HG03432 (cell line): ENCODE measurements around the gene ETV1.
"Not testable (repeated sequence)": the region's sequence is repeated elsewhere in the genome, so short reads cannot be mapped to it uniquely, and the experiment has no call there.

ENCODE experiments used
- ATAC-seq: cut with Tn5 transposase; IDR thresholded peaks from one replicate; pipeline ENCODE4 v1.9.1; 2021; ENCODE audit warnings: mild to moderate bottlenecking, moderate library complexity; ENCODE audit not compliant: unreplicated experiment

The ETV1 gene

DNA sequence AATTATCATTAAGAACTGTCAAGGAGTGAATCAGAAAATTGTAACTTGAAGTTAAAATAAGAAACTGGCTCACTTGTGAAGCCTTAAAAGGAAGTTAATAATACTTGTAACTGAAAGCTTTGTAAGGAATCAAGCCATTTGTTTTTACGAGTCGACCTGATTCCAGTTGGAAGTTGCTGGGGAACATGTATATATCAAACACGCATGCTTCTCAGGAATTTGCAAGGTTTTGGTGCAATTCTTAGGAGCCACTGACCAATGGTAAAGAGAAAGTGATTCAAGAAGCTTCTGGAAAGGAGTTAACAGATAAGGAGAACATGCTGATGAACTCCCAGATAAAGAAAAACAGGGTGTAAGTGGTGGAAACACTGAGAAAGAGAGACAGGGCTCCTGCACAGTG is 56.4 kb downstream of the ETV1 start:
- no peak for ATAC-seq

DNA sequence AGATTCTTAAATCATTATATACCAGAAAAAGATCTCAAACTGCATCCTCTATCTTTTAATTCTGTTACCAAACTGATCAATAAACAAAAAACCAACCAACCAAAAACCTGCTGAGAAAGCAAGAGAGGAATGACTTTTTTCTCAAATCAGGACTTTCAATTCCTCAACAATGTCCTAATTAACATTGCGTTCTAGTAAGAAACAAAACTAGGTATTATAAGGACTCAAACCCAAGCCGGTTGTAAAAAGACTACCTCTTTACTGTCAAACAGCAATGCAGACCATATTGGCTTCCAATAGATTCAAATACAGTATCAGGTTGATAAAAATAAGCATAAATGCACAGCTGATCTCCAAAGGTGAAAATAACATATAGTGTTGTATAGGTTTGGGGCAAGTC is 57.3 kb downstream of the ETV1 start:
- no peak for ATAC-seq

DNA sequence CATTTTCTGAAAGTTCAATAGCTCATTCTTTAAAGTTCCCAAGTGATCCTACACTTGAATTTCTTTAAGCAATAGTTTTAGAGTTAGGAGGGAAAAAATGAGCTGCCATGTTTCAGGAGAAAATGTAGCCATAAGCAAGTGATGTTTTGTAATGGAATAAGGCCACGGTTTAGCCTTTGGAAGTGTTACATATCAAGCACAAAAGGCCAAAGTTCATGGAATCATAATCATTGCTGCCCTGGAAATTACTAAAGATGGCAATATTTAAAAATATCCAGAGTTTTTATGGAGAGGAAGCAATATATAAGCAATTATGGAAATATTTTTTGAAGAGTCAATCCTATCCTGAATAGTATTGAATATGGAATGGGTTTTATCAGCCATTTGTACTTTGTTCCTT is 68.4 kb downstream of the ETV1 start:
- ATAC-seq = no peak

DNA sequence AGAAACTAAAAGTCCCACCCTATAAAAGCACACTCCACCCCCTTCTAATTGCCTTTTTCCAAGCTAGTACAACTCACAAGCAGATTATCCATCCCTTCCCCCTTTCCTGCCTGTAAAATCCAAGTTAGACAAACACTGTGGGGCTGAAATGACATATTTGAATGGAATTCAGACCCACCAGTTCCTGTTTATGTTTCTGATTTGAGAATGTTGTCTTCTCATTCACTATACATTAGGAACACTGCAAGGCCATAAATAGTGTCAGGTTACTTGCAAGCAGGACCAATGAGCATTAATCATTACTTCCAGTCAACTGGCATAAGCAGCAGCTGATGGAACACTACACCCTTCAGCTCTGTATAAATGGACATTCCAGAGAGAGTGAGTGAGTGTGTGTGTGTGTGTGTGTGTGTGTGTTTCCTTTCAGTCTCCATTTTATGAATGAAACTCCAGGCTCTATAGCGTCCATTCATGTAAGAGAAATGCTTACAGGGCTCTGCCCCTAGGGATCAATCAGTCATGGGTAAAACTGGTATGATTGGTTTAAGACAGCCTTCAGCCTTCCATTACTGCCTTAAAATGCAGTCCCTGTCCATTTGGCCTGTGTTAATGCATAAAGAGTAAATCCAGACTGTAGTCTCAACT is 69.3 kb downstream of the ETV1 start:
- no peak for ATAC-seq

DNA sequence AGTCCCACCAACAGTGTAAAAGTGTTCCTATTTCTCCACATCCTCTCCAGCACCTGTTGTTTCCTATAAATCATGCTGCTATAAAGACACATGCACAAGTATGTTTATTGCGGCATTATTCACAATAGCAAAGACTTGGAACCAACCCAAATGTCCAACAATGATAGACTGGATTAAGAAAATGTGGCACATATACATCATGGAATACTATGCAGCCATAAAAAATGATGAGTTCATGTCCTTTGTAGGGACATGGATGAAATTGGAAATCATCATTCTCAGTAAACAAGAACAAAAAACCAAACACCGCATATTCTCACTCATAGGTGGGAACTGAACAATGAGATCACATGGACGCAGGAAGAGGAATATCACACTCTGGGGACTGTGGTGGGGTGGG is 71.1 kb downstream of the ETV1 start:
- not testable (repeated sequence) for ATAC-seq

DNA sequence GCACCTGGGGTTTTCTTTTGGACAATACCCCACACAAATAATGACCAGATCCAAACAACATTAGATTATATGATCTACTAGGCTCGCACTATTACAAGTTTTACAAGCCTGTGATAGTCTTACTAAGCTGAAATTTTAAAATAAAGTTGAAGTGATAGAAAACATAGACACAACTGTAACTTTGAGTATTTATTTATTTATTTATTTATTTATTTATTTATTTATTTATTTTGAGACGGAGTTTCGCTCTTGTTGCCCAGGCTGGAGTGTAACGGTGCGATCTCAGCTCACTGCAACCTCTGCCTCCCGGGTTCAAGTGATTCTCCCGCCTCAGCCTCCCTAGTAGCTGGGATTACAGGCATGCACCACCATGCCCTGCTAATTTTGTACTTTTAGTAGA is 72.4 kb downstream of the ETV1 start:
- not testable (repeated sequence) for ATAC-seq

DNA sequence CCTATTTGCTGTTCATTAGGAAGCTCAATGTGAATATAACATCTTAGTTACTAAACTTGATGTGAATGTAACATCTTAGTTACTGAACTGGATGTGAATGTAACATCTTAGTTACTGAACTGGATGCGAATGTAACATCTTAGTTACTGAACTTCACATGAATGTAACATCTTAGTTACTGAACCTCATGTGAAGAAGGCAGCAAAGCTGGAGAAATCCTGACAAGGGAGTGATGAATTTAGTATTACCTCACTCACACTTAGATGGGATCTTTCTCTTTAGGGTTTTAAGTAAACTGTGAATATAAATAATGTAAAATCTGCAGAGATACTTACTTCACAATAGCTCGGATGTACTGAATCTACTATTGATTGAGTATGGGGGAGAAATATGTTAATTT is 73.6 kb downstream of the ETV1 start:
- no peak for ATAC-seq

DNA sequence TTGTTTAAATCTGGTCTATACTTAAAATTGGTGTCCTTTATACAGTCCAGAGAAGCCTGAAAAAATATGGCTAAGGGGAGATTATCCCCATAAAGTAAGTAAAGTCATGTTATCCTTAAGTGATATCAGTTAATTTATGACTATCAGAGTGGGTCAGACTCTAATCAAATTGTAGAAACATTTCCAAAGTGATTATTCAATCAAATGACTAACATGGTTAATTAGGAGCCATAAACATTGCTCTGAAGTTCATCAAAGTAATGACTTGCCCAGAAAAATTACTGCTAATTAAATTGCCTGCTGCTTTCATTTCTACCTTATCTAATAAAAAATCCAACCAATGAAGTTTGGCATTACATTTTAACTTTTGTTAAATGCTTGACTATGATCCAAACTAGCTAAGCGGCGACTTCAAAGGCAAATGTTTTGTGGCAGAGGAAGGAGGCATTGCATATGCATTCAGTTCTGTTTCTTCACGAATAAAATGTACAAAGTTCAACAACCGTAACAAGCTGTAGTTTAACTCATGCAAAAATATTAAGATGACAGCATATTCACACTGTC is 76.7 kb downstream of the ETV1 start:
- ATAC-seq = no peak

DNA sequence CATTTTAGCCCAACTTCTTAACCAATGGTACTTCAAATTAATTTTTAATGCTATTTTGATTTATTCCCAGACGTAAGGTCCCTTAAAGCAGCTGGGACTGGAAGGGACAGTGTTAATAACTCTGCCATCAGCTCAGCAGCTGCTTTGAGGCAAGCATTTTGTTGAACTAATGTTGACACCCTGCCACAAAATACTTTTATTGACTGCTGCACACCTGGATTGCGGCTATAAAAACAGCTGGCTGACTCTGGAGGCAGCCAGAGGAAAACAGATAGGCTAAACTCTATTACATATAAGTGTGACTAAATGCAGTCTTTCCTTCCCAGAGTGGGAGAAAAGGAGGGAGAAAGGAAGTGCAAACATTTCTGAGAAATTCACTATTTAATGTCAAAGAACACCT is 77.6 kb downstream of the ETV1 start:
- no peak for ATAC-seq

DNA sequence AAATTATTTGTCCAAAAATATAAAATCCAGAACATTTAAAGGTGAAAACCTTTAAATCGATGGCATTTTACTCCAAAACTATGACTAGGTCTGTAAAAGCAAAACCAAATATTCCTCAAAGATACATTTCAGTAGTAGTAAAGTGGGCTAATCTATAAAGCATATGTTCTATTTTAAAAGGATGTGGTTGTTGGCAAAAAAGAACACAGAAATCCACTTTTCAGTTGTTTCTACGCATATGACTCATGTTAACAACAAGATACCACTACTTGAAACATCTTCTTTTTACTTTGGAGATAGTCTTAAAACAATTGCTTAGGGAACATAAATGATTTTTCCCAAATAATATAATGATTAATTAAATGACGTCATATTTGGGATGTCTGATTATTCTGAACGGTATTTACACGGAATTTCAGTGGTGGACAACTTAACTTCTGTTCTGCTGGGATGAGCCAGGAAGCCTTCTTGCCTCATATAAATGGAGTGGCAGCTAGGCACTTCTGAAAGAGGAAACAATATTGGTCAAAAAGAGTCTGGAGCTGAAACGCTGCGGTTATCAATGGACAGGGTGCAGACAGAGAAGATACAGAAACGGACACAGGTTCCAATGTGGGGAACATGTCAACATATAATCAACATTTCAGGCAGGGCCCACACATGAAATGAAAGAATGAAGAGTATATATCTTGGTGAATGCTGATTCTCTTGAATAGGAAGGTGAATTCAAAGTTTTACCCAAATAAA is 78.5 kb downstream of the ETV1 start:
- peak; percentile 65 for ATAC-seq

DNA sequence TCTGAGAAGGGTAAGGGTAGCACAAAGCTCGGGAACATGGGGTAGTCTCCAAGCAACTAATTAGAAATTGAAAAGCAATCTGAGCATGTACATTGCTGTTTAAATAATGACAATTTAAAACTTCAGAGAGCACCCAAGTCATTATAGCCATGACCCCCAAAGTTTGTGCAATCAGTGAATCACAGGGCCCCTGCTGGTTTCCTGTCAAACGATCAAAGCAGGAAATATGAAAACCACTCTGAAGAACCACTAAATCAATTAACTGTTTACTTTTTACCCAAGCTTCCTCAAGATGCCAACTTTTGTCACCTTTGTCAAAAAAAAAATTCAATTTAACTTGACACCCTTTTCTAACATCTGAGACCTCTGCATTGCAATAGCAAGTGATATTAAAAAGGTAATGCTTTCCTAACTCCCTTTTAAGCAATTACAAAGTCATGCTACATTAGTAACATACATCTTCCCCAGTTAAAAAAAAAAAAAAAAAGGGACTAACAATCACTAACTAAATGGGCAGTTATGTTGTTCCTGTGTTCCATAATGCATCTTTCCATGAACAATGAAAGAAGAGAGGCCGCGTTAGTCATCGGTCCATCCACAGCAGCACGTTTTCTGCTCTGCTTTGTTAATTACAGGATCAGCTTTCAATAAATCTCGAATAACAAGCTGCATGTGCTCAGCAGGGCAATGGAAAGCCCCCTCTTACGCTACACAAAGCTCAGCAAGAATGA is 80.6 kb downstream of the ETV1 start:
- no peak for ATAC-seq

DNA sequence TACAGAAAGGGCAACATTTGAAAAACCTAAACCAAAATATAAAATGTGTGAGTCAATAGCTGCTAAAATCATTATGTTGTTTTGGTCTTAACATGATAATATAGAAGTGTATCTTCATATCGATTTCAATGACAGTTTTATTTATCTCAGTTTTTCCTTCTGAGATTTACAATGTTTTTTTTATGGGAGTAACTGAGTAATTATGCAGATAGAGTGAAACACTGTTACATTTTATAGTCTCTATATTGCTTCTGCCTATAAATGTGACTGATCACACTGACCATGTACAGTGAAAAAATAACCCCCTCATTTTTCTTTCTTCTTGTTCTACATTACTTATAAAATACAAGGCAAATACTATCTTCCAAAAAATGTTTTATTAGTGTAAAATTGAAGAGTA is 81.6 kb downstream of the ETV1 start:
- no peak for ATAC-seq

DNA sequence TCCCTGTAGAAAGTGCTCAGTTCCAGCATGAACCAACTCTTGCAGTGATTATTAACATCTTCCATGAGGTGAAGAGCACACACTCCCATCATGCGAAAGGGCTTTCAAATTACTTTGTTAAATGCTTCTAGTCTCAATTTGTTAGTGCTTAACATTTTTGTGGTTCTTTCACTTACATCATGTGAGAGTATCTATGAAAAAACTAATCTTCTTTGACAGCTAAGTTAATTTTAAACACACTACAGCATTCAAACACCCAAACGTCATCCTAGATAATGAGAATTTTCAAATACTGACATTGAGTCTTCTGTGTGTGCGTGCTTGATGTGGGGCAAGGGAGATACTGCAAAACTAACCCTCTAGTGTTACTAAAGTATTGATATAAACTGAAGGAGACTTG is 84.8 kb downstream of the ETV1 start:
- ATAC-seq = no peak

DNA sequence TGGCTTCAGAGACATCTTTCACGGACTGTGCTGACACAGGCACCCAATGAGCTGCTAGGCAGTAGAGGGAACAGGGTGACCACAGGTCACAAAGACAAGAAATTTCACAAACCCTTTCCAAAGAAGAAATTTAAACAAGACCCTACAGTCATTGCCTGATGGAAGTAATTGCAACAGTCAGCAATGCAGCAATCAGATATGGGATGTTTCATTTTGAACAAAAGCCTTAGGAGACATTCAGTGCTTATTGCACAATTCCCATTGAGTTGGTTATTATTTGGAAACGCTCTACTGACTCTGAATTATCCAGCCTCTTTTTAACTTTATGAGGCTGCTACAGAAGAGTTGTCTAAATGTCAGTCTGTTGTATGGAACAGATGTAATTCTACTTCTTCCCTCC is 85.5 kb downstream of the ETV1 start:
- no peak for ATAC-seq

DNA sequence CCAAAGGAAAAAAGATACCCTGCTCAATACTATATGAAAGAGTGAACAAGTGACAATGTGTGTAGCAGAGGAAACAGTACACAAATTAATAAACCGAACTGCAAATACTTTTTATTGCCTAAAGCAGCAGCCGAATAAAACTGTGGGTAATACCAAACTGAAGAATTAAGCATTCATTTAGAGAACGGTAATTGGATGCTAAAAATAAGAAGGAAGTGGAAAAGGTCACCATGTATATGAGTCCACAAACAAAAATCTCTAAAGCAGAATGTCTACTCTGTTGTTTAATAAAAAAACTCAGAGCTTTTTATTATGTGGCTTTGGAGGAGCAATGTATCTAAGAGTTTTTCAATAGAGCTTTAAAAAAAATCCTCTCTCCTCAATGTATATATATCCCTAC is 87.9 kb downstream of the ETV1 start:
- ATAC-seq = no peak

DNA sequence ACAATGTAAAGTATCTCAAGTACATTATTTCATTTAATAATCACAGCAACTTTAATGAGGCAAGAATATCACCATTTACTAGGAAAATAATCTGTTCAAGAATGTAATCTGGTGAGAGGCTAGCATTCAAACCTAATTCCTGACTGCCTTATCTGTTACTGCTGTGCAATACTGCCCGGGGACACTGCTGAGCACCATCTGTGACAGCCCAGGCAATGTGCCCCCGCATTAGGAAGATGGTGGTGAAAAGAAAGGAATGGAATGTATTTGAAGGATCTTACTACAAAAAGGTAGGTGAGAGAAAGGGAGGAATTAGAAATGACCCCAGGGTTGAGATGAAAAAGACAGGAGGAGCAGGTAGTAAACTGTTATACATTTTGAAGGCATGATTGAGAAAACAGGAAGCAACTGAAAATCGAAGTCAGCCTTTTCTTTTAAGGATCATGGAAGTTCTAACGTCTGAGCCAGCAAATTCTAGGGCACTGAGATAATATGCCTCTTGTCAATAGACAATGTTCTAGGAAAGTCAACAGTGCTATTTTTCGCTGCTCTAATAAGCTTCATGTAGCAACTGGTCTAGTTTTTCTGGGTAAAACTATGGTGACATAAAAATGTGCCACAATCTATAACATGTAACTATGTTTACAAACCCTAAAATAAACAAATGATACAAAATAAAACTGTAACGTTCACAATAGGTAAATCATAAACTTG is 90.4 kb downstream of the ETV1 start:
- no peak for ATAC-seq

DNA sequence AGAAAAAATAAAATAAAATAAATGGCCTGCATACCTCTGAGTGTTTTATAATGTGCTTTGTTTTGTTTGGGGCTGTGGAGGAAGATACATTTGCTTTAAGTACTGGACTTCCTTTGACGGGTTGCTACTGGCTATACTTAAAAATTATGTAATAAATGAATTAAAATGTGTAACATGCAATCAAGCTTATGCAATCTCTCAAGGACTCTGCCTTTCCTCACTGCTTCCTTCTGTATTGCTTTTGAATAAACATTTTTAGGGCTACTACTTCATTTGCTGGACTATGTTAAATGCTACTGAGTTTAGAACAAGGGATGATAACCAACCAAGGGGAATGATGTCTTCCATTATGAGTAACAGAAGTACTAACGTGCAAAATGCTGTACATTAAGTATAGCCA is 91.6 kb downstream of the ETV1 start:
- ATAC-seq = no peak

DNA sequence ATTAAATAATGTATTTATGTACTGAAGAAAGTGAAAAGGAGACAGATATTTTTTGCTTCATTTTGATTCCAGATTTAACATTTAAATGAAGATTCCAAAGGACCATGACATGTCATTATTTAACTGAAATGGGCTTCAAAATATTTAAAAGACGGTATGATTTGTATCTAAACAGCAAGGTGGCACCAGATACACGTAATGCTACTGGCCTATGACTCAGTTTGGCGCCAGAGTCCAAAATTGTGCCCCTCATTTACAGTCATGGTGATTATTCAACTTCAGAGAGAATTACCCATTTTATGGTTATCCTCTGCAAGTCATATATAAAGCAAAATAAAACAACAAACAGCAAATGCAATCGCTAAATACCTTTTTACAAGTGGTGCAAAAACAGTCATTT is 94.5 kb downstream of the ETV1 start:
- ATAC-seq = no peak

DNA sequence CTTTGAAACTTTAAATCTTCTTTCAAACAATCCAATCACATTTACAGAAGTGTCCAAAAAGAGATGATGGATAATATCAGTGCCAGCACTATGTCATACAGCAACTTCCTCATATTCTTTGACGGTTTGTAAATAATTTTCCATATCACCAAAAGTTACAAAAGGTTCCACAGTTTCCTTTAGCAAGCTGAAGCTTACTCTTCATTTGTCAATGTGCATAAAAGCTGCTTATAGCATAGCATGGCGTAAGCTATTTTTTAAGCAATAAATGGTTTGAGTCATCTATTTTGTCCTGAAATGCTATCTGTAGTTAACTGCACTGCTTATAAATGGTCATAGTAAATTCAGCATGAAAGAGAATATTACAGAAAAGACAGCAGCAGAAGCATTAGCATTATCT is 95.1 kb downstream of the ETV1 start:
- ATAC-seq = no peak

DNA sequence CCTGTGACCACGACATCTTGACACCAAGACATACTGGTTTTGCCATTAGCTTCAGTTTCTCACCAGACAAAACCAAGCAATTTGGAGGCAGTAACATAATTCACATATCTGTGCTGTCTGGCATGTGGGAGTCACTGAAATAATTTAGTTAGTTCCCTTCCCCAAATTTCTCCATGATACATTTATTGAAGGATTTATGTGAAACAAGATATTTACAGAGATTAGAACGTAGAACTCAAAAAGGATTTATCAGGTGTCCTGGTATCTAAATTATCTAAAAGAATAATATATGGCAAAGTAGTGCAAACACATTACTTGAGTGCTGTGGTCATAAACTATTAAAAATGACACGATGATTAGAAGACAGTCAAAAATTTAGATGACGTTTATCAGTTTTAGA is 98.7 kb downstream of the ETV1 start:
- no peak for ATAC-seq

DNA sequence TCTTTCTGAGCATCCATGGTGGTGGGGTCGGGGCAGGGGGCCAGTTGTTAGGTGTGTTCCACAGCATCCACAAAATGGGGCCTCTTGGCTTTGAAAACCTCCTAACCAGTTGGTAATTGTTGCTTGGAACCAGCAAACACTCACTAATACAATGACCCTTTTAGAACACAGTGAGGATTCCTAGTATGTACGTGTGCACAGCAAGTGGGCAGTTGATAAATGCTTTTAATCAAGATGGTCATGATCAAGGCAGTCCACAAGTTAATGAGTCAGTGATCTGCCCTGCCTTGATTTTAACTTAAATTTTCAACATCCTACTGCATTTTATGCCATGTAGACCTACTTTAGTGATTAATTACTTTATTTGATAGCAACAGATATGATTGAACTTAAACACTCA is 103.1 kb downstream of the ETV1 start:
- ATAC-seq = no peak
